K562 (cell line): Measurements from ENCODE around the gene NDUFS6. TPM values are rescaled to one million over a fixed set of nuclear protein-coding genes. Genes with fewer than 3 reads are reported as not detected.

Experiments
- BRF1 ChIP-seq: IDR thresholded peaks from 3 replicates; pipeline ENCODE4 v1.6.1; 2011; ENCODE audit warnings: borderline replicate concordance, mild to moderate bottlenecking; ENCODE audit not compliant: insufficient read length; ENCODE audit errors: extremely low read depth
- NFXL1 ChIP-seq: fragments of 450-650 bp; formaldehyde crosslinking; IDR thresholded peaks from 2 replicates; pipeline ENCODE4 v1.4.0; 2021; ENCODE audit warnings: mild to moderate bottlenecking
- PCBP1 ChIP-seq: fragments of 200-400 bp; formaldehyde crosslinking; IDR thresholded peaks from 2 replicates; pipeline ENCODE4 v1.6.1; 2018; ENCODE audit warnings: mild to moderate bottlenecking, low read depth, low read length; ENCODE audit not compliant: poor library complexity, severe bottlenecking
- RBM34 ChIP-seq: fragments of 200-400 bp; formaldehyde crosslinking; IDR thresholded peaks from 2 replicates; pipeline ENCODE4 v1.6.1; 2018; ENCODE audit warnings: low read length, borderline replicate concordance; ENCODE audit not compliant: insufficient read depth
- SLC30A9 ChIP-seq: fragments of 250-450 bp; sonication (Bioruptor Pico); IDR thresholded peaks from 2 replicates; pipeline ENCODE4 v1.8.0; 2022; ENCODE audit warnings: mild to moderate bottlenecking, moderate library complexity
- SMARCB1 ChIP-seq: IDR thresholded peaks from 2 replicates; pipeline ENCODE4 v1.6.1; 2011; ENCODE audit warnings: improper control_type of control experiment, low read depth; ENCODE audit not compliant: insufficient read length
- TBP ChIP-seq: optimal IDR thresholded peaks from 2 replicates; pipeline ENCODE3; 2011; ENCODE audit warnings: low read depth, low read length, improper control_type of control experiment
- TEAD1 ChIP-seq, 2 experiments: fragments of 450-650 bp in 1 of 2; sonication (generic) in 1 of 2; formaldehyde crosslinking; IDR thresholded peaks; 2 replicates each; pipeline versions ENCODE4 v1.4.0 to v1.8.0; 2020 to 2022; ENCODE audit warnings: mild to moderate bottlenecking in 2 of 2, missing genetic modification reagents in 1 of 2
- ZNF551 ChIP-seq: fragments of 250-450 bp; sonication (Bioruptor Pico); IDR thresholded peaks from 2 replicates; pipeline ENCODE4 v1.5.0; 2021; ENCODE audit warnings: mild to moderate bottlenecking, moderate library complexity
- ZNF561 ChIP-seq: fragments of 450-650 bp; formaldehyde crosslinking; conservative IDR thresholded peaks from 2 replicates; pipeline ENCODE4 v1.4.0; 2020; ENCODE audit warnings: mild to moderate bottlenecking, moderate library complexity
- polyA plus RNA-seq, 8 experiments: library from polyadenylated mRNA; depleted of rRNA in 4 of 8; stranded (reverse) in 5 of 8; unstranded in 3 of 8; fragments of >200 nt; fragmentation: Nextera tagmentation in 2 of 8; fragmentation: Illumina TruSeq in 1 of 8; extraction: Ambion mirVana in 2 of 8; extraction: Trizol in 1 of 8; gene quantifications; 2 replicates each; pipeline versions ENCODE4 v1.2.1 to v1.2.3, GENCODE V29; 2011 to 2014; ENCODE audit warnings: inconsistent platforms in 1 of 8, missing spikeins in 1 of 8
- total RNA-seq, 7 experiments: library from RNA; depleted of rRNA in 6 of 7; stranded (reverse); fragments of >200 nt in 6 of 7; fragmentation: Illumina TruSeq in 2 of 7; extraction: Trizol in 2 of 7; gene quantifications; 2 replicates each; pipeline versions ENCODE4 v1.2.1 to v1.2.3, GENCODE V29; 2011 to 2021; ENCODE audit warnings: low replicate concordance in 1 of 7
- TF ChIP-seq, protein P1 (sequence below), 2 experiments: fragments of 450-650 bp in 1 of 2; IDR thresholded peaks; 2 replicates each; pipeline ENCODE4 v1.6.1; 2011 to 2017; ENCODE audit warnings: low read depth in 2 of 2, antibody characterized with exemption in 1 of 2, borderline replicate concordance in 1 of 2, low read length in 1 of 2, mild to moderate bottlenecking in 1 of 2, mixed read lengths in 1 of 2; ENCODE audit not compliant: control insufficient read depth in 1 of 2
- TF ChIP-seq, protein P2 (sequence below): fragments of 250-450 bp; sonication (Bioruptor Pico); IDR thresholded peaks from 2 replicates; pipeline ENCODE4 v1.4.0; 2020; ENCODE audit warnings: mild to moderate bottlenecking
- TF ChIP-seq, protein P3 (sequence below): sonication (generic); formaldehyde crosslinking; IDR thresholded peaks from 2 replicates; pipeline ENCODE4 v1.8.1; 2023; ENCODE audit warnings: mild to moderate bottlenecking, missing genetic modification reagents
- TF ChIP-seq, protein P4 (sequence below): fragments of 250-450 bp; sonication (Bioruptor Pico); IDR thresholded peaks from 2 replicates; pipeline ENCODE4 v1.5.0; 2021; ENCODE audit warnings: mild to moderate bottlenecking, borderline replicate concordance

Gene NDUFS6
- total and polyA plus RNA-seq, 9 of the 15 experiments (the other 6 are each of a cell fraction or from before 2014, with no cell fraction given): 36.1 to 291 (median 77.0) TPM

DNA sequence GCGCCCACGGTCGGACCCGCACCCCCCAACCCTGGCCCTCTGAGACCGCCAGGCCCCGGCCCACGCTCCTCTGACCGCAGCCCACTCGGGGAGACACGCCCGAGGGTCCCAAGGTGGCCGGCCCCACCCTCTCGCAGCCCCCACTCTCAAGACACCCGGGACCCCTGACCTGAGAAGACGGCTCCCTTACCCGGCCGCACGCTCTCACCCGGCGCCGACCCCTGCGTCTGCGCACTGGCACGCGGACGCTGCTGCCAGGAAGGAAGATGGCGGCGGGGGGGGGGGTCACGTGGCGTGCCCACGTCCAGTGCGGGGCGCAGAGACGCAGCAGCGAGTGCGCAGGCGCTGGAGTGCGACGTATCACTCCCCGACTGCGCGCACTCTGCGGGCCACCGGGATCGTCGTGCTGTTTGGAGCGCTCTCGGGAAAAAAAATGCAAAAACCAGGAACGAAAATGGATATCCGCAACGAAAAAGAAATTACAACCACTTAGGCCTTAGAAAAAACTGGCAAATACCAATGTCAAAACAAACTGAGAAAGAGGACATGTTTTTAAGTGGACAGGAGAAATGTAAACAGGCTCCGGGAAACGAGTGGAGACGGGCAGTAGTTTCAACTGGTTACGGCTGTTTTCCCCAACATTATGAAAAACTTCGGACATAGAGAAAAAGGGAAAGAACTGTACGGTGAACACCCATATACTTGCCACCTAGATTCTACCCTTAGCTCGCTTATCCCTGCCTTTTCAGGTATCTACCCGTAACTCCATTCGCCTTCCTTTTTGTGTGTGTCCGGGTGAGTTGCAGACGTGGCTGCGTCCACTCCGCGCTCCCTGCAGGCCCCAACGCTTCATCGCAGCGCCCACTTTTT is 1.4 kb upstream of the NDUFS6 start, which contains the start of gene MRPL36 (continued):
- TF ChIP-seq, protein P1, sequence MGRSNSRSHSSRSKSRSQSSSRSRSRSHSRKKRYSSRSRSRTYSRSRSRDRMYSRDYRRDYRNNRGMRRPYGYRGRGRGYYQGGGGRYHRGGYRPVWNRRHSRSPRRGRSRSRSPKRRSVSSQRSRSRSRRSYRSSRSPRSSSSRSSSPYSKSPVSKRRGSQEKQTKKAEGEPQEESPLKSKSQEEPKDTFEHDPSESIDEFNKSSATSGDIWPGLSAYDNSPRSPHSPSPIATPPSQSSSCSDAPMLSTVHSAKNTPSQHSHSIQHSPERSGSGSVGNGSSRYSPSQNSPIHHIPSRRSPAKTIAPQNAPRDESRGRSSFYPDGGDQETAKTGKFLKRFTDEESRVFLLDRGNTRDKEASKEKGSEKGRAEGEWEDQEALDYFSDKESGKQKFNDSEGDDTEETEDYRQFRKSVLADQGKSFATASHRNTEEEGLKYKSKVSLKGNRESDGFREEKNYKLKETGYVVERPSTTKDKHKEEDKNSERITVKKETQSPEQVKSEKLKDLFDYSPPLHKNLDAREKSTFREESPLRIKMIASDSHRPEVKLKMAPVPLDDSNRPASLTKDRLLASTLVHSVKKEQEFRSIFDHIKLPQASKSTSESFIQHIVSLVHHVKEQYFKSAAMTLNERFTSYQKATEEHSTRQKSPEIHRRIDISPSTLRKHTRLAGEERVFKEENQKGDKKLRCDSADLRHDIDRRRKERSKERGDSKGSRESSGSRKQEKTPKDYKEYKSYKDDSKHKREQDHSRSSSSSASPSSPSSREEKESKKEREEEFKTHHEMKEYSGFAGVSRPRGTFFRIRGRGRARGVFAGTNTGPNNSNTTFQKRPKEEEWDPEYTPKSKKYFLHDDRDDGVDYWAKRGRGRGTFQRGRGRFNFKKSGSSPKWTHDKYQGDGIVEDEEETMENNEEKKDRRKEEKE (IDR thresholded peaks at IDR 0.05; ENCODE audit: borderline replicate concordance in 1 of 2, control insufficient read depth in 1 of 2, low read depth in 2 of 2, low read length in 1 of 2): no peak
- TF ChIP-seq SMARCB1 (no peak), RBM34 (no peak), BRF1 (no peak), TEAD1 (CRISPR knock-in tag; IDR thresholded peaks at IDR 0.05) (0 out of 4 replicates have a peak, but pooled peaks of 1 of the 2 experiments have one; percentile 14), SLC30A9 (CRISPR knock-in tag) (no peak), ZNF551 (CRISPR knock-in tag) (no peak), PCBP1 (no peak), ZNF561 (CRISPR knock-in tag) (no peak), NFXL1 (CRISPR knock-in tag) (no peak), TBP (peak; percentile 80)
- TF ChIP-seq, protein P2, sequence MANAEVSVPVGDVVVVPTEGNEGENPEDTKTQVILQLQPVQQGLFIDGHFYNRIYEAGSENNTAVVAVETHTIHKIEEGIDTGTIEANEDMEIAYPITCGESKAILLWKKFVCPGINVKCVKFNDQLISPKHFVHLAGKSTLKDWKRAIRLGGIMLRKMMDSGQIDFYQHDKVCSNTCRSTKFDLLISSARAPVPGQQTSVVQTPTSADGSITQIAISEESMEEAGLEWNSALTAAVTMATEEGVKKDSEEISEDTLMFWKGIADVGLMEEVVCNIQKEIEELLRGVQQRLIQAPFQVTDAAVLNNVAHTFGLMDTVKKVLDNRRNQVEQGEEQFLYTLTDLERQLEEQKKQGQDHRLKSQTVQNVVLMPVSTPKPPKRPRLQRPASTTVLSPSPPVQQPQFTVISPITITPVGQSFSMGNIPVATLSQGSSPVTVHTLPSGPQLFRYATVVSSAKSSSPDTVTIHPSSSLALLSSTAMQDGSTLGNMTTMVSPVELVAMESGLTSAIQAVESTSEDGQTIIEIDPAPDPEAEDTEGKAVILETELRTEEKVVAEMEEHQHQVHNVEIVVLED (CRISPR knock-in tag): peak; percentile 98
- TF ChIP-seq, protein P3, sequence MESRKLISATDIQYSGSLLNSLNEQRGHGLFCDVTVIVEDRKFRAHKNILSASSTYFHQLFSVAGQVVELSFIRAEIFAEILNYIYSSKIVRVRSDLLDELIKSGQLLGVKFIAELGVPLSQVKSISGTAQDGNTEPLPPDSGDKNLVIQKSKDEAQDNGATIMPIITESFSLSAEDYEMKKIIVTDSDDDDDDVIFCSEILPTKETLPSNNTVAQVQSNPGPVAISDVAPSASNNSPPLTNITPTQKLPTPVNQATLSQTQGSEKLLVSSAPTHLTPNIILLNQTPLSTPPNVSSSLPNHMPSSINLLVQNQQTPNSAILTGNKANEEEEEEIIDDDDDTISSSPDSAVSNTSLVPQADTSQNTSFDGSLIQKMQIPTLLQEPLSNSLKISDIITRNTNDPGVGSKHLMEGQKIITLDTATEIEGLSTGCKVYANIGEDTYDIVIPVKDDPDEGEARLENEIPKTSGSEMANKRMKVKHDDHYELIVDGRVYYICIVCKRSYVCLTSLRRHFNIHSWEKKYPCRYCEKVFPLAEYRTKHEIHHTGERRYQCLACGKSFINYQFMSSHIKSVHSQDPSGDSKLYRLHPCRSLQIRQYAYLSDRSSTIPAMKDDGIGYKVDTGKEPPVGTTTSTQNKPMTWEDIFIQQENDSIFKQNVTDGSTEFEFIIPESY (CRISPR knock-in tag): no peak
- TF ChIP-seq, protein P4, sequence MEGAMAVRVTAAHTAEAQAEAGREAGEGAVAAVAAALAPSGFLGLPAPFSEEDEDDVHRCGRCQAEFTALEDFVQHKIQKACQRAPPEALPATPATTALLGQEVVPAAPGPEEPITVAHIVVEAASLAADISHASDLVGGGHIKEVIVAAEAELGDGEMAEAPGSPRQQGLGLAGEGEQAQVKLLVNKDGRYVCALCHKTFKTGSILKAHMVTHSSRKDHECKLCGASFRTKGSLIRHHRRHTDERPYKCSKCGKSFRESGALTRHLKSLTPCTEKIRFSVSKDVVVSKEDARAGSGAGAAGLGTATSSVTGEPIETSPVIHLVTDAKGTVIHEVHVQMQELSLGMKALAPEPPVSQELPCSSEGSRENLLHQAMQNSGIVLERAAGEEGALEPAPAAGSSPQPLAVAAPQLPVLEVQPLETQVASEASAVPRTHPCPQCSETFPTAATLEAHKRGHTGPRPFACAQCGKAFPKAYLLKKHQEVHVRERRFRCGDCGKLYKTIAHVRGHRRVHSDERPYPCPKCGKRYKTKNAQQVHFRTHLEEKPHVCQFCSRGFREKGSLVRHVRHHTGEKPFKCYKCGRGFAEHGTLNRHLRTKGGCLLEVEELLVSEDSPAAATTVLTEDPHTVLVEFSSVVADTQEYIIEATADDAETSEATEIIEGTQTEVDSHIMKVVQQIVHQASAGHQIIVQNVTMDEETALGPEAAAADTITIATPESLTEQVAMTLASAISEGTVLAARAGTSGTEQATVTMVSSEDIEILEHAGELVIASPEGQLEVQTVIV (CRISPR knock-in tag): no peak
